K562 (cell line): ENCODE results near the gene EVA1B. TPM values are rescaled to one million over a fixed set of nuclear protein-coding genes. Genes with fewer than 3 reads are reported as not detected.

Experiments
- ATAC-seq: fragments of 200-7000 bp; cut with Tn5 transposase; 3 replicates; pipeline ENCODE4 v1.9.1; 2020; ENCODE audit warnings: moderate library complexity
- BruUV-seq: library from RNA; stranded (reverse); fragments of 400-500 nt; replicated peaks from 2 replicates; lab custom pipeline; 2021; lab: Mats Ljungman, UMichigan
- CTCF ChIA-PET: fragments of 300-600 bp; formaldehyde crosslinking; extraction: SDS; loops from one replicate; lab custom pipeline; 2021; ENCODE audit warnings: low intra/inter-chr PET ratio; lab: Yijun Ruan, JAX
- POLR2A ChIA-PET: fragments of 300-600, 350-650 bp; sonication (Branson Sonifier 250); formaldehyde crosslinking; extraction: SDS; loops from one replicate; lab custom pipeline; 2021; ENCODE audit warnings: antibody characterized with exemption, inconsistent platforms; lab: Yijun Ruan, JAX
- DNase-seq, 4 experiments: peaks; one replicate each; pipeline versions ENCODE4 v3.0.0 to v3.0.0-alpha.2; 2011 to 2018; ENCODE audit warnings: low spot score in 3 of 4, mixed read lengths in 3 of 4; ENCODE audit errors: extremely low read depth in 1 of 4
- FAIRE-seq: peaks from 2 replicates; lab custom pipeline; 2011; peaks lifted over from hg19 to GRCh38; lab: Jason Lieb, UNC
- H2AFZ ChIP-seq: 2 replicates; pipeline ENCODE4 v1.6.0; 2011; ENCODE audit warnings: low read depth, low read length, control low read depth, inconsistent platforms
- H3K27ac ChIP-seq: fragments of 200-600 bp; 3 replicates; pipeline ENCODE4 v1.8.0; 2011; ENCODE audit warnings: low read depth, mild to moderate bottlenecking, control low read depth, inconsistent platforms, low read length, moderate library complexity, mixed read lengths; ENCODE audit errors: extremely low read depth
- H3K27me3 ChIP-seq, 2 experiments: fragments of 300-600 bp in 1 of 2; 2 replicates in 1 of 2; 3 replicates in 1 of 2; pipeline versions ENCODE4 v1.6.0 to v1.8.0; 2011; ENCODE audit warnings: inconsistent platforms in 2 of 2, low read length in 2 of 2, mild to moderate bottlenecking in 1 of 2, mixed read lengths in 1 of 2, moderate library complexity in 1 of 2; ENCODE audit not compliant: control insufficient read depth in 2 of 2, insufficient read depth in 2 of 2
- H3K36me3 ChIP-seq: fragments of 300-600 bp; 3 replicates; pipeline ENCODE4 v1.8.0; 2011; ENCODE audit warnings: mild to moderate bottlenecking, low read length, inconsistent platforms; ENCODE audit not compliant: control insufficient read depth, insufficient read depth
- H3K4me1 ChIP-seq, 2 experiments: fragments of 200-600 bp in 1 of 2; replicated peaks in 1 of 2; 2 replicates in 1 of 2; 3 replicates in 1 of 2; pipeline versions ENCODE4 v1.5.1 to v1.8.0; 2011; ENCODE audit warnings: inconsistent platforms in 2 of 2, low read length in 2 of 2, mild to moderate bottlenecking in 1 of 2, mixed read lengths in 1 of 2, moderate library complexity in 1 of 2; ENCODE audit not compliant: control insufficient read depth in 2 of 2, insufficient read depth in 2 of 2
- H3K4me2 ChIP-seq: 2 replicates; pipeline ENCODE4 v1.6.1; 2011; ENCODE audit warnings: low read length, control low read depth, inconsistent platforms, mixed read lengths; ENCODE audit not compliant: insufficient read depth
- H3K4me3 ChIP-seq: fragments of 200-600 bp; sonication (generic), shearing (Covaris generic); 2 replicates; pipeline ENCODE4 v1.5.1; 2016; ENCODE audit warnings: control low read depth, inconsistent platforms
- H3K79me2 ChIP-seq: fragments of 200-600 bp; 3 replicates; pipeline ENCODE4 v1.8.0; 2011; ENCODE audit warnings: low read length, inconsistent platforms; ENCODE audit not compliant: control insufficient read depth, insufficient read depth
- H3K9ac ChIP-seq, 2 experiments: 2 replicates each; pipeline versions ENCODE4 v1.6.0 to v1.6.1; 2011; ENCODE audit warnings: low read depth in 2 of 2, low read length in 2 of 2, control low read depth in 1 of 2, inconsistent platforms in 1 of 2, mild to moderate bottlenecking in 1 of 2, mixed read lengths in 1 of 2; ENCODE audit not compliant: insufficient read depth in 1 of 2
- H3K9me1 ChIP-seq: one replicate; pipeline ENCODE4 v1.6.0; 2011; ENCODE audit warnings: inconsistent platforms, mild to moderate bottlenecking, low read length, moderate library complexity; ENCODE audit not compliant: control insufficient read depth, insufficient read depth
- H3K9me3 ChIP-seq: replicated peaks from 2 replicates; pipeline ENCODE4 v1.5.1; 2011; ENCODE audit warnings: low read depth, low read length, inconsistent platforms; ENCODE audit not compliant: control insufficient read depth, insufficient read depth
- H4K20me1 ChIP-seq: replicated peaks from 2 replicates; pipeline ENCODE4 v1.6.1; 2011; ENCODE audit warnings: low read length, inconsistent platforms, mixed read lengths; ENCODE audit not compliant: control insufficient read depth, insufficient read depth
- BACH1 ChIP-seq: fragments of 200-800 bp; sonication (Bioruptor generic); IDR thresholded peaks from 2 replicates; pipeline ENCODE4 v1.6.1; 2016; ENCODE audit warnings: missing genetic modification characterization, missing compliant biosample characterization
- EGR1 ChIP-seq: fragments of 450-650 bp; conservative IDR thresholded peaks from 2 replicates; pipeline ENCODE4 v1.6.1; 2017; ENCODE audit warnings: mild to moderate bottlenecking
- EP300 ChIP-seq: IDR thresholded peaks from 2 replicates; pipeline ENCODE4 v1.6.1; 2012; ENCODE audit warnings: low read length, improper control_type of control experiment
- KDM4B ChIP-seq, 2 experiments: fragments of 450-650 bp in 1 of 2; sonication (generic) in 1 of 2; IDR thresholded peaks; 2 replicates each; pipeline ENCODE4 v1.6.1; 2016 to 2017; ENCODE audit warnings: borderline replicate concordance in 2 of 2, antibody characterized with exemption in 1 of 2, low read depth in 1 of 2, mild to moderate bottlenecking in 1 of 2
- MYC ChIP-seq, 2 experiments: fragments of 250-450 bp in 1 of 2; sonication (Bioruptor Pico) in 1 of 2; IDR thresholded peaks; 2 replicates each; pipeline versions ENCODE4 v1.5.1 to v1.6.1; 2012 to 2021; ENCODE audit warnings: low read depth in 2 of 2, borderline replicate concordance in 1 of 2, improper control_type of control experiment in 1 of 2, low read length in 1 of 2, mild to moderate bottlenecking in 1 of 2, moderate library complexity in 1 of 2
- NUFIP1 ChIP-seq: fragments of 450-650 bp; IDR thresholded peaks from 2 replicates; pipeline ENCODE4 v1.6.1; 2018; ENCODE audit not compliant: partially characterized antibody
- PHF20 ChIP-seq: fragments of 450-650 bp; IDR thresholded peaks from 2 replicates; pipeline ENCODE4 v1.6.1; 2018; ENCODE audit not compliant: partially characterized antibody
- THRAP3 ChIP-seq: fragments of 450-650 bp; IDR thresholded peaks from 2 replicates; pipeline ENCODE4 v1.6.1; 2016; ENCODE audit warnings: mild to moderate bottlenecking, inconsistent platforms, borderline replicate concordance
- WGBS: fragments of 100-300 bp; shearing (Covaris generic); methylation state at CpG from one replicate; pipeline ENCODE4 v1.1.6; 2016; ENCODE audit warnings: low coverage, mixed read lengths; ENCODE audit not compliant: insufficient coverage; ENCODE audit errors: missing lambda C conversion rate; 5-methylcytosine and 5-hydroxymethylcytosine counted together
- in situ Hi-C: fragments of 300-500 bp; cut with MboI; formaldehyde crosslinking; loops from 4 replicates; pipeline ENCODE4 v1.15.0; 2018; ENCODE audit warnings: inconsistent platforms, mixed read lengths
- intact Hi-C: fragments of 100-400 bp; cut with micrococcal nuclease; formaldehyde crosslinking; loops from 2 replicates; pipeline ENCODE4 v1.14.2; 2022
- polyA plus RNA-seq, 8 experiments: library from polyadenylated mRNA; depleted of rRNA in 4 of 8; stranded (reverse) in 5 of 8; unstranded in 3 of 8; fragments of >200 nt; fragmentation: Nextera tagmentation in 2 of 8; fragmentation: Illumina TruSeq in 1 of 8; extraction: Ambion mirVana in 2 of 8; extraction: Trizol in 1 of 8; gene quantifications; 2 replicates each; pipeline versions ENCODE4 v1.2.1 to v1.2.3, GENCODE V29; 2011 to 2014; ENCODE audit warnings: inconsistent platforms in 1 of 8, missing spikeins in 1 of 8
- total RNA-seq, 7 experiments: library from RNA; depleted of rRNA in 6 of 7; stranded (reverse); fragments of >200 nt in 6 of 7; fragmentation: Illumina TruSeq in 2 of 7; extraction: Trizol in 2 of 7; gene quantifications; 2 replicates each; pipeline versions ENCODE4 v1.2.1 to v1.2.3, GENCODE V29; 2011 to 2021; ENCODE audit warnings: low replicate concordance in 1 of 7

Gene EVA1B
- total and polyA plus RNA-seq, 9 of the 15 experiments (the other 6 are each of a cell fraction or from before 2014, with no cell fraction given): 0.08 to 65.7 (median 2.4) TPM

- Histone ChIP-seq H3K9ac (no peak overlapping the region), H3K9me3 (no peaks in the 10 kb centered on the region), H3K27me3 (no peaks in the 10 kb centered on the region), H4K20me1 (no peaks in the 10 kb centered on the region), H2AFZ (no peak overlapping the region), H3K36me3 (peaks cover 85% of the 10 kb centered on the region), H3K4me2 (no peak overlapping the region), H3K27ac (no peak overlapping the region), H3K9me1 (no peaks in the 10 kb centered on the region), H3K4me3 (no peak overlapping the region), H3K4me1 (no peaks in the 10 kb centered on the region), H3K79me2 (peaks cover 50% of the 10 kb centered on the region)
- ATAC-seq (no peak), FAIRE-seq (no peak), DNase-seq (no peak)
- ChIA-PET CTCF (interaction anchor here (0.7 to 6.0 kb wide), 7 partner anchors 75 to 480 kb away, joined by 3 to 98 read pairs (median 7); partner anchors contain the start of gene TRAPPC3), POLR2A (interaction anchor here (2.1 to 2.2 kb wide), 2 partner anchors 16 to 134 kb away, joined by 5 to 20 read pairs; partner anchors contain the start of gene TRAPPC3)
- TF ChIP-seq KDM4B (IDR thresholded peaks at IDR 0.05; ENCODE audit: borderline replicate concordance in 2 of 2, low read depth in 1 of 2): no peak
- TF ChIP-seq EP300: 0 out of 2 replicates have a peak, but pooled peaks have one; percentile 3
- no peak for TF ChIP-seq NUFIP1
- WGBS: 79% methylated on average over 1 of the region's 1 CpG
- in situ Hi-C loops (no loop called here), intact Hi-C loops (loop anchor here (2.0 kb wide), 1 partner anchor 68 kb away; no protein-coding TSS in a partner anchor)
- no TSS peak for BruUV-seq
These were observed 38.9 kb downstream of the EVA1B start for GRCh38 chr1:36284517-36284916.

- Histone ChIP-seq H4K20me1 (no peaks in the 10 kb centered on the region), H3K36me3 (peaks cover 83% of the 10 kb centered on the region), H3K9ac (no peak overlapping the region), H3K9me1 (no peaks in the 10 kb centered on the region), H3K4me1 (no peaks in the 10 kb centered on the region), H3K9me3 (no peaks in the 10 kb centered on the region), H3K4me3 (no peak overlapping the region), H2AFZ (no peak overlapping the region), H3K4me2 (no peak overlapping the region), H3K27ac (no peak overlapping the region), H3K27me3 (no peaks in the 10 kb centered on the region), H3K79me2 (peaks cover 54% of the 10 kb centered on the region)
- intact Hi-C loops: loop anchor here (2.0 kb wide), 1 partner anchor 67 kb away; no protein-coding TSS in a partner anchor
- ChIA-PET POLR2A (interaction anchor here (1.4 kb wide), 1 partner anchor 134 kb away, joined by 7 read pairs; the partner anchor contains the start of gene TRAPPC3), CTCF (interaction anchor here (3.0 to 6.0 kb wide), 3 partner anchors 96 to 183 kb away, joined by 14 to 98 read pairs (median 50); partner anchors contain the start of gene TRAPPC3)
- no peak for ATAC-seq
- 100% methylated on average over 1 of the region's 1 CpG for WGBS
- in situ Hi-C loops: no loop called here
- no peak for FAIRE-seq
- no peak for DNase-seq
- BruUV-seq: no TSS peak
- no peak for TF ChIP-seq EGR1
- no peak for TF ChIP-seq BACH1 (tag)
- TF ChIP-seq EP300: no peak
- TF ChIP-seq MYC (IDR thresholded peaks at IDR 0.05; ENCODE audit: low read depth, low read length): no peak
- TF ChIP-seq MYC (CRISPR knock-in tag; IDR thresholded peaks at IDR 0.05; ENCODE audit: borderline replicate concordance, low read depth): no peak
- no peak for TF ChIP-seq THRAP3
- no peak for TF ChIP-seq PHF20
These were observed 39.4 kb downstream of the EVA1B start for GRCh38 chr1:36284061-36284460.
